ENCODE data around the gene C10orf120. TPM values are rescaled to one million over a fixed set of nuclear protein-coding genes. Genes with fewer than 3 reads are reported as not detected.
A peak's percentile ranks its signal among the peaks of the same experiment; 100 is the strongest.

C10orf120 gene
- not detected for total RNA-seq
- polyA plus RNA-seq = not detected

- Mint-ChIP-seq H3K4me1 (no peaks in the 10 kb centered on the region), H3K36me3 (no peaks in the 10 kb centered on the region), H3K27ac (peak within 1 kb of the TSS in 1 of 8 donors; percentile 34), H3K4me3 (no peak within 1 kb of the TSS), H3K27me3 (peaks cover 5 to 23% of the 10 kb centered on the region in 2 donors), H3K9me3 (peaks cover 0 to 8% (median 0%) of the 10 kb centered on the region in 5 donors)
- Histone ChIP-seq H3K27ac (ENCODE audit: low read depth, low read length) (no peak within 1 kb of the TSS), H3K9me3 (ENCODE audit: low read length) (no peaks in the 10 kb centered on the region), H3K4me1 (ENCODE audit: insufficient read depth, low read length) (no peaks in the 10 kb centered on the region), H3K36me3 (ENCODE audit: insufficient read depth, low read length) (no peaks in the 10 kb centered on the region), H3K27me3 (ENCODE audit: insufficient read depth, low read length, poor library complexity, severe bottlenecking) (no peaks in the 10 kb centered on the region), H3K4me3 (ENCODE audit: low read length) (no peak within 1 kb of the TSS)
- POLR2A ChIA-PET = no interaction called here
- CTCF ChIA-PET = no interaction called here
- no peak for DNase-seq
Measured at GRCh38 chr10:122699796-122700455, at the start of gene C10orf120. Gene C10orf120, minus strand, starts transcription at chr10:122699846. Its CDS starts 56 bp downstream, at chr10:122699790.

GRCh38 chr10:122748496-122748895 is 48.9 kb upstream of the C10orf120 start:
- Mint-ChIP-seq H3K27ac (peak overlapping the region in 1 of 8 donors; percentile 65), H3K4me1 (no peaks in the 10 kb centered on the region), H3K27me3 (peaks cover 2 to 28% of the 10 kb centered on the region in 2 donors), H3K4me3 (no peak overlapping the region), H3K9me3 (no peaks in the 10 kb centered on the region), H3K36me3 (no peaks in the 10 kb centered on the region)
- no peak for DNase-seq
- ChIA-PET CTCF (no interaction called here), POLR2A (no interaction called here)
- no peak overlapping the region for H3K27ac ChIP-seq (ENCODE audit: low read depth, low read length)
- H3K9me3 ChIP-seq (ENCODE audit: low read length) = no peaks in the 10 kb centered on the region
- no peaks in the 10 kb centered on the region for H3K4me1 ChIP-seq (ENCODE audit: insufficient read depth, low read length)
- no peaks in the 10 kb centered on the region for H3K36me3 ChIP-seq (ENCODE audit: insufficient read depth, low read length)
- no peaks in the 10 kb centered on the region for H3K27me3 ChIP-seq (ENCODE audit: insufficient read depth, low read length, poor library complexity, severe bottlenecking)
- no peak overlapping the region for H3K4me3 ChIP-seq (ENCODE audit: low read length)

DNA sequence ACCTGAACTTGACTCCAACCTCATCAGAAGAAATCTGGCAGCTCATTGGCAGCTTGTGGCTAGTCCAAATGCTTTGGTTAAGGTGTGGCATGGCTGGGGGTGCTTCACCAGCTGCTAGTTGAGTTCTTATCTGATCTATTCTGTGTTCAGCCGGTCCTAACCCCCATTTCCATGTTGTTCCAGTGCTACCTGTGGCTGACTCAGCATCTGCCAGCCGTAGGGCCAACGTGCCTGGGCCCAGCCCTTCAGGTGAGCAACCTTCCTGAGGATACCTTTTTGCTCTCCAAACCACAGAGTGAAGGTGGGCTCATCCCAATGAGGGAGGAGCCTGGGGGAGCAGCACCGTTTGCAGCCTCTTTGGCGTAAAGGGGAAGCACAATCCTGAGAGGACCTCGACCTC is 46.8 kb upstream of the C10orf120 start:
- Mint-ChIP-seq H3K27ac (no peak overlapping the region), H3K36me3 (no peaks in the 10 kb centered on the region), H3K4me3 (no peak overlapping the region), H3K9me3 (peaks cover 0 to 1% (median 0%) of the 10 kb centered on the region in 5 donors), H3K4me1 (no peaks in the 10 kb centered on the region), H3K27me3 (peaks cover 2 to 29% of the 10 kb centered on the region in 2 donors)
- Histone ChIP-seq H3K9me3 (ENCODE audit: low read length) (no peaks in the 10 kb centered on the region), H3K36me3 (ENCODE audit: insufficient read depth, low read length) (no peaks in the 10 kb centered on the region), H3K27me3 (ENCODE audit: insufficient read depth, low read length, poor library complexity, severe bottlenecking) (no peaks in the 10 kb centered on the region), H3K27ac (ENCODE audit: low read depth, low read length) (no peak overlapping the region), H3K4me3 (ENCODE audit: low read length) (no peak overlapping the region), H3K4me1 (ENCODE audit: insufficient read depth, low read length) (no peaks in the 10 kb centered on the region)
- ChIA-PET POLR2A (no interaction called here), CTCF (no interaction called here)
- no peak for DNase-seq

DNA sequence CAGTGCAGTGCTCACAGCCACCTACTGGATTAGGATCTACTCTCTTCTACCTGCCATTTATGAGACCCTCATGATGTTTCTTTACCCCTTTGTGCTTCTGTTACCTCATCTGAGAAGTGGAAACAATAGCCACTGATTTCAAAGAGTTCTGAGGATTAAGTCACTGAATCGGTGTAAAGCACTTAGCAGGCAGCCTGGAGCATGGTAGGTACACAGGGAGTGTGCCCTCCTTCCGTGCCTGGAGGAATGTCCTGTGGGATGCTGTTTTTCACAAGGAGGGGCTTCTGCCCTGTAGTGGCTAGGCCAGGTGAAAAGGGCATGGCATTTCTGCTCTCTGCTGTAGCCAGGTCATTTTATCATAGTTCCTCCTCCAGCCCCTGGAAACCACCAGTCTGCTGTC is 44.6 kb upstream of the C10orf120 start:
- no peaks in the 10 kb centered on the region for H3K4me1 Mint-ChIP-seq
- H3K36me3 ChIP-seq (ENCODE audit: insufficient read depth, low read length) = no peaks in the 10 kb centered on the region
- H3K4me1 ChIP-seq (ENCODE audit: insufficient read depth, low read length) = no peaks in the 10 kb centered on the region
- no peaks in the 10 kb centered on the region for H3K27me3 ChIP-seq (ENCODE audit: insufficient read depth, low read length, poor library complexity, severe bottlenecking)
- ChIA-PET CTCF (no interaction called here), POLR2A (no interaction called here)
- H3K9me3 Mint-ChIP-seq = peaks cover 0 to 2% (median 0%) of the 10 kb centered on the region in 5 donors
- H3K36me3 Mint-ChIP-seq = no peaks in the 10 kb centered on the region
- H3K27ac Mint-ChIP-seq = no peak overlapping the region
- H3K27ac ChIP-seq (ENCODE audit: low read depth, low read length) = no peak overlapping the region
- no peak overlapping the region for H3K4me3 ChIP-seq (ENCODE audit: low read length)
- no peak for DNase-seq
- H3K9me3 ChIP-seq (ENCODE audit: low read length) = no peaks in the 10 kb centered on the region
- H3K27me3 Mint-ChIP-seq = peaks cover 0 to 29% of the 10 kb centered on the region in 2 donors
- H3K4me3 Mint-ChIP-seq = no peak overlapping the region

GRCh38 chr10:122740640-122741039 is 41.0 kb upstream of the C10orf120 start:
- Mint-ChIP-seq H3K27me3 (peaks cover 3 to 15% of the 10 kb centered on the region in 2 donors), H3K4me3 (no peak overlapping the region), H3K27ac (no peak overlapping the region), H3K4me1 (no peaks in the 10 kb centered on the region), H3K36me3 (no peaks in the 10 kb centered on the region), H3K9me3 (peaks cover 0 to 4% (median 0%) of the 10 kb centered on the region in 5 donors)
- ChIA-PET POLR2A (no interaction called here), CTCF (no interaction called here)
- no peak overlapping the region for H3K4me3 ChIP-seq (ENCODE audit: low read length)
- H3K27me3 ChIP-seq (ENCODE audit: insufficient read depth, low read length, poor library complexity, severe bottlenecking) = no peaks in the 10 kb centered on the region
- H3K4me1 ChIP-seq (ENCODE audit: insufficient read depth, low read length) = no peaks in the 10 kb centered on the region
- no peaks in the 10 kb centered on the region for H3K36me3 ChIP-seq (ENCODE audit: insufficient read depth, low read length)
- no peaks in the 10 kb centered on the region for H3K9me3 ChIP-seq (ENCODE audit: low read length)
- DNase-seq = no peak
- no peak overlapping the region for H3K27ac ChIP-seq (ENCODE audit: low read depth, low read length)

DNA sequence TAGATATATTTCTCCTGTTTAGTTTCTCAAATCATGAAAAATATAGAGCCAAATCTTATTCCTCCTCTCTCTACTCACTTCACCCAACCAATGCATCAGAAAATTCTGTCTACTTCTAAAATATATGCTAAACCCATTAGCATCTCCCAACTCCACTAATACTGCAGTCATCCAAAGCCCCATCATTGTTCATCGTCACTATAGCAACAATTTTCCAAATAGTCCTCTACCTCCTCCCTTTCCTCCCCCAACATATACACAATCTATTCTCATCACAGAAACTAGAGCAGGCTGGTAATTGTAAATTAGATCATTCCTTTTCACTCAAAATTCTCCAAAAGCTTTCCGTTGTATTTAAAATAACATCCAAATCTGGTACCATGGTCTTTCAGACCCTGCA is 38.4 kb upstream of the C10orf120 start:
- DNase-seq = no peak
- Histone ChIP-seq H3K27me3 (ENCODE audit: insufficient read depth, low read length, poor library complexity, severe bottlenecking) (no peaks in the 10 kb centered on the region), H3K36me3 (ENCODE audit: insufficient read depth, low read length) (no peaks in the 10 kb centered on the region), H3K9me3 (ENCODE audit: low read length) (no peaks in the 10 kb centered on the region), H3K4me3 (ENCODE audit: low read length) (no peak overlapping the region), H3K4me1 (ENCODE audit: insufficient read depth, low read length) (no peaks in the 10 kb centered on the region), H3K27ac (ENCODE audit: low read depth, low read length) (no peak overlapping the region)
- H3K27ac Mint-ChIP-seq = no peak overlapping the region
- H3K27me3 Mint-ChIP-seq = peaks cover 3 to 15% of the 10 kb centered on the region in 2 donors
- peaks cover 0 to 4% (median 0%) of the 10 kb centered on the region in 5 donors for H3K9me3 Mint-ChIP-seq
- no peaks in the 10 kb centered on the region for H3K36me3 Mint-ChIP-seq
- H3K4me3 Mint-ChIP-seq = no peak overlapping the region
- H3K4me1 Mint-ChIP-seq = no peaks in the 10 kb centered on the region
- ChIA-PET CTCF (no interaction called here), POLR2A (no interaction called here)

- H3K27ac ChIP-seq (ENCODE audit: low read depth, low read length) = no peak overlapping the region
- no peaks in the 10 kb centered on the region for H3K4me1 Mint-ChIP-seq
- no peaks in the 10 kb centered on the region for H3K36me3 ChIP-seq (ENCODE audit: insufficient read depth, low read length)
- ChIA-PET CTCF (no interaction called here), POLR2A (no interaction called here)
- no peaks in the 10 kb centered on the region for H3K27me3 ChIP-seq (ENCODE audit: insufficient read depth, low read length, poor library complexity, severe bottlenecking)
- H3K9me3 Mint-ChIP-seq = peaks cover 0 to 2% (median 0%) of the 10 kb centered on the region in 5 donors
- H3K27ac Mint-ChIP-seq = no peak overlapping the region
- peak overlapping the region in 1 of 7 donors; percentile 42 for H3K4me3 Mint-ChIP-seq
- no peak for DNase-seq
- H3K4me3 ChIP-seq (ENCODE audit: low read length) = no peak overlapping the region
- H3K36me3 Mint-ChIP-seq = no peaks in the 10 kb centered on the region
- H3K4me1 ChIP-seq (ENCODE audit: insufficient read depth, low read length) = no peaks in the 10 kb centered on the region
- H3K27me3 Mint-ChIP-seq = peaks cover 7 to 32% of the 10 kb centered on the region in 2 donors
- no peaks in the 10 kb centered on the region for H3K9me3 ChIP-seq (ENCODE audit: low read length)
Measured at GRCh38 chr10:122733931-122734665, 34.5 kb upstream of the C10orf120 start.

GRCh38 chr10:122733443-122733842 is 33.8 kb upstream of the C10orf120 start:
- H3K9me3 Mint-ChIP-seq = peaks cover 0 to 2% (median 0%) of the 10 kb centered on the region in 5 donors
- Histone ChIP-seq H3K36me3 (ENCODE audit: insufficient read depth, low read length) (no peaks in the 10 kb centered on the region), H3K27me3 (ENCODE audit: insufficient read depth, low read length, poor library complexity, severe bottlenecking) (no peaks in the 10 kb centered on the region), H3K27ac (ENCODE audit: low read depth, low read length) (no peak overlapping the region), H3K9me3 (ENCODE audit: low read length) (no peaks in the 10 kb centered on the region), H3K4me3 (ENCODE audit: low read length) (no peak overlapping the region), H3K4me1 (ENCODE audit: insufficient read depth, low read length) (no peaks in the 10 kb centered on the region)
- H3K4me3 Mint-ChIP-seq = no peak overlapping the region
- H3K27ac Mint-ChIP-seq = no peak overlapping the region
- no peaks in the 10 kb centered on the region for H3K4me1 Mint-ChIP-seq
- H3K36me3 Mint-ChIP-seq = no peaks in the 10 kb centered on the region
- DNase-seq = no peak
- POLR2A ChIA-PET = no interaction called here
- H3K27me3 Mint-ChIP-seq = peaks cover 10 to 33% of the 10 kb centered on the region in 2 donors
- CTCF ChIA-PET = no interaction called here
